ENCODE data around the gene LAIR1.

Gene LAIR1

GRCh38 chr19:54307389-54308020 is 57.2 kb downstream of the LAIR1 start:
- H3K4me3 ChIP-seq (ENCODE audit: insufficient read length, low read depth) = no peak overlapping the region
- no peak overlapping the region for H3K9ac ChIP-seq (ENCODE audit: insufficient read length, low read depth)
- no peak for DNase-seq (ENCODE audit: low read depth, low spot score)
- H3K9me3 ChIP-seq (ENCODE audit: insufficient read depth, low read length) = no peaks in the 10 kb centered on the region
- H3K27me3 ChIP-seq (ENCODE audit: insufficient read depth, insufficient read length) = peaks cover 33% of the 10 kb centered on the region
- TF ChIP-seq SUZ12 (IDR thresholded peaks at IDR 0.05; ENCODE audit: extremely low read depth, insufficient read depth, insufficient read length) = no peak
- no peak for TF ChIP-seq YY1 (IDR thresholded peaks at IDR 0.05; ENCODE audit: insufficient read depth, insufficient read length)
- TF ChIP-seq ZNF274 (IDR thresholded peaks at IDR 0.05; ENCODE audit: low read depth, low read length) = no peak
- H3K36me3 ChIP-seq (ENCODE audit: insufficient read depth, insufficient read length, low read length) = no peaks in the 10 kb centered on the region
- no peaks in the 10 kb centered on the region for H3K4me1 ChIP-seq (ENCODE audit: insufficient read depth, insufficient read length)

- TF ChIP-seq YY1 (IDR thresholded peaks at IDR 0.05; ENCODE audit: insufficient read depth, insufficient read length) (no peak), SUZ12 (IDR thresholded peaks at IDR 0.05; ENCODE audit: extremely low read depth, insufficient read depth, insufficient read length) (no peak), ZNF274 (IDR thresholded peaks at IDR 0.05; ENCODE audit: low read depth, low read length) (no peak)
- Histone ChIP-seq H3K9ac (ENCODE audit: insufficient read length, low read depth) (no peak overlapping the region), H3K4me3 (ENCODE audit: insufficient read length, low read depth) (no peak overlapping the region), H3K27me3 (ENCODE audit: insufficient read depth, insufficient read length) (peaks cover 54% of the 10 kb centered on the region), H3K36me3 (ENCODE audit: insufficient read depth, insufficient read length, low read length) (no peaks in the 10 kb centered on the region), H3K9me3 (ENCODE audit: insufficient read depth, low read length) (no peaks in the 10 kb centered on the region), H3K4me1 (ENCODE audit: insufficient read depth, insufficient read length) (no peaks in the 10 kb centered on the region)
- DNase-seq (ENCODE audit: low read depth, low spot score) = no peak
Observed at GRCh38 chr19:54305141-54305540, 59.6 kb downstream of the LAIR1 start.

GRCh38 chr19:54302257-54302656 is 62.5 kb downstream of the LAIR1 start:
- Histone ChIP-seq H3K27me3 (ENCODE audit: insufficient read depth, insufficient read length) (peaks cover 70% of the 10 kb centered on the region), H3K4me3 (ENCODE audit: insufficient read length, low read depth) (no peak overlapping the region), H3K36me3 (ENCODE audit: insufficient read depth, insufficient read length, low read length) (no peaks in the 10 kb centered on the region), H3K4me1 (ENCODE audit: insufficient read depth, insufficient read length) (no peaks in the 10 kb centered on the region), H3K9me3 (ENCODE audit: insufficient read depth, low read length) (no peaks in the 10 kb centered on the region), H3K9ac (ENCODE audit: insufficient read length, low read depth) (no peak overlapping the region)
- DNase-seq (ENCODE audit: low read depth, low spot score) = no peak
- TF ChIP-seq ZNF274 (IDR thresholded peaks at IDR 0.05; ENCODE audit: low read depth, low read length) (no peak), SUZ12 (IDR thresholded peaks at IDR 0.05; ENCODE audit: extremely low read depth, insufficient read depth, insufficient read length) (no peak), YY1 (IDR thresholded peaks at IDR 0.05; ENCODE audit: insufficient read depth, insufficient read length) (no peak)

Measured in NT2/D1 (cell line).